ENCODE measurements around the gene ZNF441.

DNA sequence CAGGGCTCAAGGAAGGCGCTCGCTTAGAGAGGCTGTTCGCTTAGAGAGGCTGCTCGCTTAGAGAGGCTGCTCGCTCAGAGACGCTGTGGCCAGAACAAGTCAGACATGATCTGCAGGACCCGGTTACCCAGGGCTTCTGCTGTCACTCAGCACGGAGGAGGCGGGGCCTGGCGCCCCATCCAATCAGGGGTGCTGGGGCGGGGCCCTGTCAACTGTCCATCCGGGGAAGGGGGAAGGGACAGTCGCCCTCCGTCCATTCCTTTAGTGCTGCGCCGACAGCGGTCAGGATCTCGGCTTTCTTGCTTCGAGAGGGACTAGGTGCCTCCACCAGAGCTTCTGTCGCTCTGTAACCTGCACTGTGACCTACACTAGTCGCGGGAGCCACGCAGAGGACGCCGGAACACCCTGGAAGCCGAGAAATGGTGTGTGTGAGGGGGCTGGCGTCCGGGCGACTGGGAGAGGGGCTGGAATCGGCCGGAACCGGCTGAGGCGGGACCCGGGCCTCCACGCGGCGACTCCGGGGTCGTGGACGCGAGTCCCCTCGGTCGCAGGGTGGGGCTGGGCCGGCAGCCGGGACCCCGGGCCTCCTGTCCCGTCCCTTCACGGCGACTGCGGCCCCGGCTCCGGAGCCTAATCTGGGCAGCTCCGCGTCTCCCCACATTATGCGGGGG, 47.4 kb downstream of the ZNF441 start, which contains the start of gene ZNF440:
- TF ChIP-seq, protein P1, sequence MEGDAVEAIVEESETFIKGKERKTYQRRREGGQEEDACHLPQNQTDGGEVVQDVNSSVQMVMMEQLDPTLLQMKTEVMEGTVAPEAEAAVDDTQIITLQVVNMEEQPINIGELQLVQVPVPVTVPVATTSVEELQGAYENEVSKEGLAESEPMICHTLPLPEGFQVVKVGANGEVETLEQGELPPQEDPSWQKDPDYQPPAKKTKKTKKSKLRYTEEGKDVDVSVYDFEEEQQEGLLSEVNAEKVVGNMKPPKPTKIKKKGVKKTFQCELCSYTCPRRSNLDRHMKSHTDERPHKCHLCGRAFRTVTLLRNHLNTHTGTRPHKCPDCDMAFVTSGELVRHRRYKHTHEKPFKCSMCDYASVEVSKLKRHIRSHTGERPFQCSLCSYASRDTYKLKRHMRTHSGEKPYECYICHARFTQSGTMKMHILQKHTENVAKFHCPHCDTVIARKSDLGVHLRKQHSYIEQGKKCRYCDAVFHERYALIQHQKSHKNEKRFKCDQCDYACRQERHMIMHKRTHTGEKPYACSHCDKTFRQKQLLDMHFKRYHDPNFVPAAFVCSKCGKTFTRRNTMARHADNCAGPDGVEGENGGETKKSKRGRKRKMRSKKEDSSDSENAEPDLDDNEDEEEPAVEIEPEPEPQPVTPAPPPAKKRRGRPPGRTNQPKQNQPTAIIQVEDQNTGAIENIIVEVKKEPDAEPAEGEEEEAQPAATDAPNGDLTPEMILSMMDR (IDR thresholded peaks at IDR 0.05; ENCODE audit: low read depth, low read length): no peak
- TF ChIP-seq POLR2A (IDR thresholded peaks at IDR 0.05; ENCODE audit: extremely low read depth, insufficient read length): peak; percentile 95
- TF ChIP-seq, protein P2, sequence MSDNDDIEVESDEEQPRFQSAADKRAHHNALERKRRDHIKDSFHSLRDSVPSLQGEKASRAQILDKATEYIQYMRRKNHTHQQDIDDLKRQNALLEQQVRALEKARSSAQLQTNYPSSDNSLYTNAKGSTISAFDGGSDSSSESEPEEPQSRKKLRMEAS (IDR thresholded peaks at IDR 0.05; ENCODE audit: low read depth, low read length): no peak

Data from NB4 (cell line).